Measurements from ENCODE around the gene ABHD11. TPM values are rescaled to one million over a fixed set of nuclear protein-coding genes. Genes with fewer than 3 reads are reported as not detected.
"Not testable (repeated sequence)": the region's sequence is repeated elsewhere in the genome, so short reads cannot be mapped to it uniquely, and the experiment has no call there.

Gene ABHD11
- total RNA-seq, 1 donor from 2014 or later, result 23.3 TPM

DNA sequence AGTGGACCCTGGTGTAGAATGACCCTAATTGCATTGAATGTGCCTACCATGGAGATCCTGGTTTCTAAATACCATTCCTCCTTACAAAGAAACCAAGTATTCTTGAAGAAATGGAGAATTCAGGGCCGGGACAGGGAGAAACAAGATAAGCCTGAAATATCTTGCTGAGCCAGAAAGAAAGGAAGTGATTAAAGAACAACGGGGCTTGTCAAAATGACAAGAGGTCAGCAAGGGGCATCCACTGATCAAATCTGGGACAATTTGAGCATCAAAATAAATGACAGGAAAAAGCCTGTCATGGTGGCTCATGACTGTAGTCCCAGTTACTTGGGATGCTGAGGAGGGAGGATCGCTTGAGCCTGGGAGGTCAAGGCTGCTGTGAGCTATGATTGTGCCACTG is 8.1 kb downstream of the ABHD11 start:
- TF ChIP-seq, protein P1, sequence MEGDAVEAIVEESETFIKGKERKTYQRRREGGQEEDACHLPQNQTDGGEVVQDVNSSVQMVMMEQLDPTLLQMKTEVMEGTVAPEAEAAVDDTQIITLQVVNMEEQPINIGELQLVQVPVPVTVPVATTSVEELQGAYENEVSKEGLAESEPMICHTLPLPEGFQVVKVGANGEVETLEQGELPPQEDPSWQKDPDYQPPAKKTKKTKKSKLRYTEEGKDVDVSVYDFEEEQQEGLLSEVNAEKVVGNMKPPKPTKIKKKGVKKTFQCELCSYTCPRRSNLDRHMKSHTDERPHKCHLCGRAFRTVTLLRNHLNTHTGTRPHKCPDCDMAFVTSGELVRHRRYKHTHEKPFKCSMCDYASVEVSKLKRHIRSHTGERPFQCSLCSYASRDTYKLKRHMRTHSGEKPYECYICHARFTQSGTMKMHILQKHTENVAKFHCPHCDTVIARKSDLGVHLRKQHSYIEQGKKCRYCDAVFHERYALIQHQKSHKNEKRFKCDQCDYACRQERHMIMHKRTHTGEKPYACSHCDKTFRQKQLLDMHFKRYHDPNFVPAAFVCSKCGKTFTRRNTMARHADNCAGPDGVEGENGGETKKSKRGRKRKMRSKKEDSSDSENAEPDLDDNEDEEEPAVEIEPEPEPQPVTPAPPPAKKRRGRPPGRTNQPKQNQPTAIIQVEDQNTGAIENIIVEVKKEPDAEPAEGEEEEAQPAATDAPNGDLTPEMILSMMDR (conservative IDR thresholded peaks at IDR 0.05), result no peak
- H3K36me3 Mint-ChIP-seq (ENCODE audit: low read depth), result no peaks in the 10 kb centered on the region
- DNase-seq (ENCODE audit: low read depth, low spot score), result no peak
- peak overlapping the region; percentile 21 for H3K4me3 Mint-ChIP-seq
- H3K9me3 Mint-ChIP-seq, result no peaks in the 10 kb centered on the region
- peaks cover 8% of the 10 kb centered on the region for H3K4me1 Mint-ChIP-seq
- H3K27me3 Mint-ChIP-seq (ENCODE audit: low read depth), result peaks cover 8% of the 10 kb centered on the region
- H3K27ac Mint-ChIP-seq (ENCODE audit: unreplicated experiment), result no peak overlapping the region

DNA sequence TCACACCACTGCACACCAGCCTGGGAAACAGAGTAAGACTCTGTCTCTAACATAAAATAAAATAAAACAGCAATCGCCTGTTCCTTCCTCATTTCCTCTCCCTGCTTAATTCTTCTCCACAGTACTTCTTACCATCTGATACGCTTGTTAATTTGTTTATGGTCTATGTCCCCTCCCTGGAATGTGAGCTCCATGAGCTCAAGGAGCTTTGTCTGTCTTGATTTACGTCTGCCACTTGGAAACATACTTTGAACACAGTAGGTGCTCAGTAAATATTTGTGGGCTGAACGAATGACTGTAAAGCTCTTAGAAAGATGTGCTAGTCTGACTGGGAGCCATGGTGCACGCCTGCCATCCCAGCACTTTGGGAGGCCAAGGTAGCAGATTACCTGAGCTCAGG is 10.1 kb downstream of the ABHD11 start:
- Mint-ChIP-seq H3K4me1 (peaks cover 5% of the 10 kb centered on the region), H3K36me3 (ENCODE audit: low read depth) (no peaks in the 10 kb centered on the region), H3K4me3 (no peak overlapping the region), H3K27ac (ENCODE audit: unreplicated experiment) (no peak overlapping the region), H3K27me3 (ENCODE audit: low read depth) (peaks cover 8% of the 10 kb centered on the region), H3K9me3 (no peaks in the 10 kb centered on the region)
- TF ChIP-seq, protein P1 (conservative IDR thresholded peaks at IDR 0.05), result no peak
- no peak for DNase-seq (ENCODE audit: low read depth, low spot score)

DNA sequence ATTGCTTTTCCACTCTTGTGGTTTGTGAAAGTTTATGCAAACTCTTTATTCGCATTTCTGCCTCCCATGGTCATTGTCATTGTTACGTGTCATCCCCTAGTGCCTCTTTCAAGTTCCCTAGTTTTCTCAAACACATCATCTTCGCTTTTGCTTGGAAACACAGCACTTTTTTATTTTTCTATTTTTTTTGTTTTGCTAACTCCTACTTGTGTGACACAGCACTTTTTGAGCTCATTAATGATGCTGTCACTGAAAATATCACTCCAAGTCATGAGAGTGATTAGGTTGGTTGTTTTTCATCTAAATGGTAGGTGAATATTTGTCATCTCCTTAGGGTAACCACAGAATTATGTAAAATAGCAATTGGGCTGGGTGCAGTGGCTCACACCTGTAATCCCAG is 10.7 kb downstream of the ABHD11 start:
- DNase-seq (ENCODE audit: low read depth, low spot score), result no peak
- Mint-ChIP-seq H3K27ac (ENCODE audit: unreplicated experiment) (no peak overlapping the region), H3K4me1 (peaks cover 5% of the 10 kb centered on the region), H3K9me3 (no peaks in the 10 kb centered on the region), H3K36me3 (ENCODE audit: low read depth) (no peaks in the 10 kb centered on the region), H3K4me3 (no peak overlapping the region), H3K27me3 (ENCODE audit: low read depth) (peaks cover 8% of the 10 kb centered on the region)
- TF ChIP-seq, protein P1 (conservative IDR thresholded peaks at IDR 0.05), result no peak

DNA sequence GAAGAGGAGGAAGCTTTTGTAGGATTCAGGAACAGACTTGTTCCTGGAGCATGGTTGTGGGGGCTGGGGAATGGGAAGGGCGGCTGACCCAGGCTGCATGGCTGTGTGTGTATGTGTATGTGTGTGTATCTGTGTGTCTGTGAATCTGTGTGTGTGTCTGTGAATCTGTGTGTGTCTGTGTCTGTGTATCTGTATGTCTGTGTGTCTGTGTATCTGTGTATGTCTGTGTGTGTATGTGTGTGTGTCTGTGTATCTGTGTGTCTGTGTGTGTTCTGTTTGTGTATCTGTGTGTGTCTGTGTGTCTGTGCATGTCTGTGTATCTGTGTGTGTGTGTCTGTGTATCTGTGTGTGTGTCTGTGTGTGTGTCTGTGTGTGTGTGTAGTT is 12.5 kb downstream of the ABHD11 start:
- no peak for DNase-seq (ENCODE audit: low read depth, low spot score)

DNA sequence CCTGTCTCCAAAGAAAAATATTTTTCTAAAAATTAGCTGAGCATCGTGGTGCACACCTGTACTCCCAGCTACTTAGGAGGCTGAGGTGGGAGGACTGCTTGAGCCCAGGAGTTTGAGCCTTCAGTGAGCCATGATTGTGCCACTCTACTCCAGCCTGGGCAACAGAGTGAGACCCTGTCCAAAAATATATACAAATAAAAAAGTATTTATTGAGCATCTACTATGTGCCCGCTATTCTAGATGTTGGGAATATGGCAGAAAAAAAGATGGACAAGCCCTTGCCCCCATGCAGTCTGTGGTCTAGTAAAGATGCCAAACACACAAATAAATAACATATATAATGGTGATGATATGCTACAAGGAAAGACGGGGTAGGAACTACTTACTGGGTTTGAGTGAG is 14.8 kb downstream of the ABHD11 start:
- Mint-ChIP-seq H3K27ac (ENCODE audit: unreplicated experiment) (no peak overlapping the region), H3K4me3 (no peak overlapping the region), H3K4me1 (peaks cover 5% of the 10 kb centered on the region), H3K36me3 (ENCODE audit: low read depth) (no peaks in the 10 kb centered on the region), H3K9me3 (no peaks in the 10 kb centered on the region), H3K27me3 (ENCODE audit: low read depth) (peaks cover 17% of the 10 kb centered on the region)
- TF ChIP-seq, protein P1 (conservative IDR thresholded peaks at IDR 0.05), result no peak
- no peak for DNase-seq (ENCODE audit: low read depth, low spot score)

More for the DNA sequence above, 12.5 kb downstream of the ABHD11 start:
- Mint-ChIP-seq H3K27ac (ENCODE audit: unreplicated experiment) (no peak overlapping the region), H3K9me3 (no peaks in the 10 kb centered on the region), H3K4me1 (peaks cover 5% of the 10 kb centered on the region), H3K4me3 (no peak overlapping the region), H3K36me3 (ENCODE audit: low read depth) (no peaks in the 10 kb centered on the region), H3K27me3 (ENCODE audit: low read depth) (peaks cover 10% of the 10 kb centered on the region)
- TF ChIP-seq, protein P1 (conservative IDR thresholded peaks at IDR 0.05), result peak; percentile 5

DNA sequence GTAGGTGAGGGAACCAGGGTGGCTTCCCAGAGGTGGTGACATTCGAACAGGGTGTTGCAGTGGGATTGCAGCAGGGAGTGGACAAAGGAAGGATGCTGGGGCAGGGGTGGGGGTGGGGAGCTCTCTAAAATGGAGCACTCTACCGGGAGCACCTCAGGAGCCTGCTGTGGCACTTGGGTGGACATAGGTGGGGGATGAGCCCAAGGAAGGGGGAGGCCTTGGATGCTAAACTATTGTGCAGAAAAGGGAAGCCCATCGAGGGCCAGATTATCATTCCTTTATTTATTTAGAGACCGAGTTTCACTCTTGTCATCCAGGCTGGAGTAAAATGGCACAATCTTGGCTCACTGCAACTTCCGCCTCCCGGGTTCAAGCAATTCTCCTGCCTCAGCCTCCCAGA is 15.8 kb downstream of the ABHD11 start:
- H3K4me3 Mint-ChIP-seq, result peak overlapping the region; percentile 41

DNA sequence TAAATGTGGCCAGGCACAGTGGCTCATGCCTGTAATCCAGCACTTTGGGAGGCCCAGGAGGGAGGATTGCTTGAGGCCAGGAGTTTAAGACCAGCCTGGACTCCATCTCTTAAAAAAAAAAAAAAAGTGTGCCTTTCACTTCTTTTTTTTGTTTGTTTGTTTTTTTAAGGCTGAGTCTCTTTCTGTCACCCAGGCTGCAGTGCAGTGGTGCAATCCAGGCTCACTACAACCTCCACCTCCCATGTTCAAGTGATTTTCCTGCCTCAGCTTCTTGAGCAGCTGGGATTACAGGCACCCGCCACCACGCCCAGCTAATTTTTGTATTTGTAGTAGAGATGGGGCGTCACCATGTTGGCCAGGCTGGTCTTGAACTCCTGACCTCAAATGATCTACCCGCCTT is 16.4 kb downstream of the ABHD11 start:
- H3K36me3 Mint-ChIP-seq (ENCODE audit: low read depth); H3K27me3 Mint-ChIP-seq (ENCODE audit: low read depth); DNase-seq (ENCODE audit: low read depth, low spot score); H3K9me3 Mint-ChIP-seq; H3K4me1 Mint-ChIP-seq; H3K27ac Mint-ChIP-seq (ENCODE audit: unreplicated experiment): not testable (repeated sequence)
- H3K4me3 Mint-ChIP-seq, result peak overlapping the region; percentile 64

More for the DNA sequence above, 15.8 kb downstream of the ABHD11 start:
- Mint-ChIP-seq H3K27ac (ENCODE audit: unreplicated experiment) (no peak overlapping the region), H3K4me1 (peaks cover 5% of the 10 kb centered on the region), H3K36me3 (ENCODE audit: low read depth) (no peaks in the 10 kb centered on the region), H3K9me3 (no peaks in the 10 kb centered on the region), H3K27me3 (ENCODE audit: low read depth) (peaks cover 8% of the 10 kb centered on the region)
- TF ChIP-seq, protein P1 (conservative IDR thresholded peaks at IDR 0.05), result no peak
- no peak for DNase-seq (ENCODE audit: low read depth, low spot score)

Data from neural crest cell (in vitro differentiated cells).